OCI-LY7 (cell line): ENCODE measurements around the gene DAPK1. TPM values are rescaled to one million over a fixed set of nuclear protein-coding genes. Genes with fewer than 3 reads are reported as not detected.

Source experiments
- BruUV-seq: library from RNA; stranded (reverse); fragments of 400-500 nt; replicated peaks from 2 replicates; lab custom pipeline; 2021; lab: Mats Ljungman, UMichigan
- CTCF ChIA-PET: fragments of 300-600 bp; sonication (Branson Sonifier 250); formaldehyde crosslinking; loops from one replicate; lab custom pipeline; 2022; ENCODE audit warnings: antibody characterized with exemption; ENCODE audit not compliant: unreplicated experiment; lab: Charles Lee
- POLR2A ChIA-PET: fragments of 300-600 bp; sonication (Branson Sonifier 250); formaldehyde crosslinking; loops from one replicate; lab custom pipeline; 2022; ENCODE audit warnings: antibody characterized with exemption; lab: Charles Lee
- DNase-seq: peaks from one replicate; pipeline ENCODE4 v3.0.0-alpha.2; 2015; ENCODE audit warnings: low spot score
- H2AFZ ChIP-seq: fragments of 200-600 bp; sonication (generic), shearing (Covaris generic); 2 replicates; pipeline ENCODE4 v1.6.1; 2014; ENCODE audit warnings: mild to moderate bottlenecking, antibody characterized with exemption, low read length, moderate library complexity
- H3K27ac ChIP-seq: fragments of 200-600 bp; sonication (generic); 2 replicates; pipeline ENCODE4 v1.5.1; 2014; ENCODE audit warnings: mixed run types, low read depth, mild to moderate bottlenecking, moderate library complexity, low read length, inconsistent platforms; ENCODE audit not compliant: poor library complexity, severe bottlenecking
- H3K36me3 ChIP-seq: fragments of 200-600 bp; sonication (generic); 2 replicates; pipeline ENCODE4 v1.6.1; 2014; ENCODE audit warnings: mild to moderate bottlenecking, antibody characterized with exemption, low read length, moderate library complexity, mixed read lengths; ENCODE audit not compliant: insufficient read depth
- H3K4me1 ChIP-seq: fragments of 200-600 bp; sonication (generic); 2 replicates; pipeline ENCODE4 v1.5.1; 2014; ENCODE audit warnings: mild to moderate bottlenecking, low read length; ENCODE audit not compliant: insufficient read depth, poor library complexity, severe bottlenecking
- H3K4me2 ChIP-seq: fragments of 200-600 bp; sonication (generic); 2 replicates; pipeline ENCODE4 v1.6.1; 2014; ENCODE audit warnings: mild to moderate bottlenecking, low read length
- H3K4me3 ChIP-seq: fragments of 200-600 bp; sonication (generic); 2 replicates; pipeline ENCODE4 v1.5.1; 2014; ENCODE audit warnings: mild to moderate bottlenecking, low read depth, low read length; ENCODE audit not compliant: poor library complexity, severe bottlenecking
- H3K79me2 ChIP-seq: fragments of 200-600 bp; sonication (generic); 2 replicates; pipeline ENCODE4 v1.6.1; 2016; ENCODE audit warnings: low read depth, mild to moderate bottlenecking, low read length, moderate library complexity, mixed read lengths; ENCODE audit not compliant: insufficient read depth
- H3K9me2 ChIP-seq: fragments of 200-600 bp; sonication (generic); 2 replicates; pipeline ENCODE4 v1.6.1; 2016; ENCODE audit warnings: mild to moderate bottlenecking, low read length, mixed read lengths; ENCODE audit not compliant: insufficient read depth
- H3K9me3 ChIP-seq: fragments of 200-600 bp; sonication (generic); 2 replicates; pipeline ENCODE4 v1.6.1; 2014; ENCODE audit warnings: mild to moderate bottlenecking, mixed run types, low read length, mixed read lengths
- H4K20me1 ChIP-seq: fragments of 200-600 bp; sonication (generic); 2 replicates; pipeline ENCODE4 v1.6.1; 2014; ENCODE audit warnings: mild to moderate bottlenecking, antibody characterized with exemption, low read length, moderate library complexity, mixed read lengths; ENCODE audit not compliant: insufficient read depth
- CTCF ChIP-seq: fragments of 200-600 bp; sonication (generic); conservative IDR thresholded peaks from 2 replicates; pipeline ENCODE4 v1.5.1; 2014; ENCODE audit warnings: mild to moderate bottlenecking, antibody characterized with exemption, low read length, moderate library complexity, mixed read lengths
- EZH2phosphoT487 ChIP-seq: fragments of 200-600 bp; sonication (generic); IDR thresholded peaks from 2 replicates; pipeline ENCODE4 v1.6.1; 2018; ENCODE audit warnings: low read depth, borderline replicate concordance, mild to moderate bottlenecking, mixed run types, antibody characterized with exemption, low read length, moderate library complexity, mixed read lengths
- intact Hi-C: fragments of 100-400 bp; cut with micrococcal nuclease; formaldehyde crosslinking; loops from one replicate; pipeline ENCODE4 v1.10.0; 2022; ENCODE audit not compliant: unreplicated experiment
- total RNA-seq, 2 experiments: library from RNA; depleted of rRNA in 1 of 2; stranded (reverse); fragments of >200 nt in 1 of 2; shearing (Covaris generic) in 1 of 2; gene quantifications; 2 replicates each; pipeline ENCODE4 v1.2.3, GENCODE V29; 2014 to 2022

DAPK1 gene
- total RNA-seq, 2 experiments from 2014 or later = 0.25 to 3.5 TPM

- no peaks in the 10 kb centered on the region for H3K4me1 ChIP-seq
- no peak overlapping the region for H3K4me2 ChIP-seq
- H3K36me3 ChIP-seq = no peaks in the 10 kb centered on the region
- CTCF ChIA-PET = no interaction called here
- no peaks in the 10 kb centered on the region for H3K9me3 ChIP-seq
- H3K9me2 ChIP-seq = no peaks in the 10 kb centered on the region
- DNase-seq = no peak
- POLR2A ChIA-PET = no interaction called here
- no peak overlapping the region for H2AFZ ChIP-seq
- no peaks in the 10 kb centered on the region for H3K79me2 ChIP-seq
- BruUV-seq = no TSS peak
- H3K27ac ChIP-seq = no peak overlapping the region
- no peak overlapping the region for H3K4me3 ChIP-seq
- intact Hi-C loops = no loop called here
- no peak for TF ChIP-seq CTCF
- TF ChIP-seq EZH2phosphoT487 = no peak
- H4K20me1 ChIP-seq = no peaks in the 10 kb centered on the region
These were observed 100.2 kb downstream of the DAPK1 start for GRCh38 chr9:87597710-87598443.

GRCh38 chr9:87599901-87600610, 102.4 kb downstream of the DAPK1 start:
- H4K20me1 ChIP-seq = no peaks in the 10 kb centered on the region
- H3K27ac ChIP-seq = no peak overlapping the region
- no peaks in the 10 kb centered on the region for H3K9me2 ChIP-seq
- intact Hi-C loops = no loop called here
- H3K79me2 ChIP-seq = no peaks in the 10 kb centered on the region
- TF ChIP-seq CTCF (no peak), EZH2phosphoT487 (no peak)
- BruUV-seq = no TSS peak
- H3K4me1 ChIP-seq = no peaks in the 10 kb centered on the region
- no peak for DNase-seq
- ChIA-PET POLR2A (interaction anchor here (0.7 to 0.9 kb wide), 2 partner anchors 20 to 28 kb away, joined by 3 read pairs; no protein-coding TSS in a partner anchor), CTCF (no interaction called here)
- H3K4me3 ChIP-seq = no peak overlapping the region
- no peak overlapping the region for H3K4me2 ChIP-seq
- no peak overlapping the region for H2AFZ ChIP-seq
- no peaks in the 10 kb centered on the region for H3K9me3 ChIP-seq
- no peaks in the 10 kb centered on the region for H3K36me3 ChIP-seq

GRCh38 chr9:87601176-87601575, 103.5 kb downstream of the DAPK1 start:
- Histone ChIP-seq H2AFZ (no peak overlapping the region), H3K4me3 (no peak overlapping the region), H3K36me3 (no peaks in the 10 kb centered on the region), H3K27ac (no peak overlapping the region), H4K20me1 (no peaks in the 10 kb centered on the region), H3K9me3 (no peaks in the 10 kb centered on the region), H3K9me2 (no peaks in the 10 kb centered on the region), H3K4me1 (no peaks in the 10 kb centered on the region), H3K79me2 (no peaks in the 10 kb centered on the region), H3K4me2 (no peak overlapping the region)
- intact Hi-C loops = no loop called here
- CTCF ChIA-PET = no interaction called here
- TF ChIP-seq CTCF = no peak
- no peak for TF ChIP-seq EZH2phosphoT487
- POLR2A ChIA-PET = interaction anchor here (0.7 to 1.1 kb wide), 4 partner anchors 19 to 478 kb away, joined by 3 read pairs; no protein-coding TSS in a partner anchor
- no TSS peak for BruUV-seq
- no peak for DNase-seq
